Mesenchymal stem cell (in vitro differentiated cells and primary cell): ENCODE results near the gene OR2G3. TPM values are rescaled to one million over a fixed set of nuclear protein-coding genes. Genes with fewer than 3 reads are reported as not detected.

Source experiments
- DNase-seq: peaks from one replicate; pipeline ENCODE4 v3.0.0-alpha.2; 2013
- H2AFZ ChIP-seq: one replicate; pipeline ENCODE4 v1.6.1; 2013; ENCODE audit warnings: low read depth, mild to moderate bottlenecking, control low read depth, inconsistent platforms, low read length, moderate library complexity
- H2AK5ac ChIP-seq: 2 replicates; pipeline ENCODE4 v1.6.1; 2013; ENCODE audit warnings: low read length, moderate library complexity, mild to moderate bottlenecking, inconsistent platforms; ENCODE audit not compliant: severe bottlenecking
- H2BK120ac ChIP-seq: one replicate; pipeline ENCODE4 v1.6.1; 2013; ENCODE audit warnings: low read depth, mild to moderate bottlenecking, inconsistent platforms, low read length, moderate library complexity
- H2BK12ac ChIP-seq, 2 experiments: one replicate each; pipeline ENCODE4 v1.6.1; 2013; ENCODE audit warnings: inconsistent platforms in 2 of 2, low read length in 2 of 2, mild to moderate bottlenecking in 2 of 2, moderate library complexity in 2 of 2, control low read depth in 1 of 2
- H2BK15ac ChIP-seq: one replicate; pipeline ENCODE4 v1.6.1; 2013; ENCODE audit warnings: mild to moderate bottlenecking, low read depth, inconsistent platforms; ENCODE audit not compliant: poor library complexity, severe bottlenecking
- H2BK5ac ChIP-seq: 2 replicates; pipeline ENCODE4 v1.6.1; 2013; ENCODE audit warnings: low read depth, mild to moderate bottlenecking, low read length, control low read depth, inconsistent platforms; ENCODE audit not compliant: poor library complexity, severe bottlenecking
- H3K14ac ChIP-seq, 2 experiments: one replicate each; pipeline ENCODE4 v1.6.1; 2013; ENCODE audit warnings: inconsistent platforms in 2 of 2, low read length in 2 of 2, control low read depth in 1 of 2, mild to moderate bottlenecking in 1 of 2, moderate library complexity in 1 of 2
- H3K18ac ChIP-seq, 2 experiments: one replicate each; pipeline ENCODE4 v1.6.1; 2013; ENCODE audit warnings: inconsistent platforms in 2 of 2, low read length in 2 of 2, control low read depth in 1 of 2, low read depth in 1 of 2, mild to moderate bottlenecking in 1 of 2
- H3K23ac ChIP-seq, 2 experiments: one replicate each; pipeline ENCODE4 v1.6.1; 2013; ENCODE audit warnings: inconsistent platforms in 2 of 2, low read length in 2 of 2, mild to moderate bottlenecking in 2 of 2, moderate library complexity in 2 of 2, control low read depth in 1 of 2
- H3K27ac ChIP-seq: 2 replicates; pipeline ENCODE4 v1.5.1; 2013; ENCODE audit warnings: mild to moderate bottlenecking, moderate library complexity, low read length, control low read depth, inconsistent platforms; ENCODE audit not compliant: poor library complexity, severe bottlenecking
- H3K27me3 ChIP-seq, 2 experiments: 2 replicates each; pipeline versions ENCODE4 v1.6.1 to v1.7.0; 2013; ENCODE audit warnings: low read length in 2 of 2, mild to moderate bottlenecking in 2 of 2, moderate library complexity in 2 of 2, control low read depth in 1 of 2, inconsistent platforms in 1 of 2; ENCODE audit not compliant: control insufficient read depth in 1 of 2, insufficient read depth in 1 of 2
- H3K36me3 ChIP-seq, 2 experiments: 2 replicates each; pipeline versions ENCODE4 v1.6.1 to v1.7.0; 2013; ENCODE audit warnings: low read length in 2 of 2, control low read depth in 1 of 2, inconsistent platforms in 1 of 2, low read depth in 1 of 2, mild to moderate bottlenecking in 1 of 2; ENCODE audit not compliant: insufficient read depth in 2 of 2, control insufficient read depth in 1 of 2
- H3K4ac ChIP-seq, 2 experiments: one replicate each; pipeline ENCODE4 v1.6.1; 2013; ENCODE audit warnings: inconsistent platforms in 2 of 2, low read length in 2 of 2, mild to moderate bottlenecking in 2 of 2, moderate library complexity in 2 of 2, control low read depth in 1 of 2, low read depth in 1 of 2
- H3K4me1 ChIP-seq: 2 replicates; pipeline ENCODE4 v1.6.1; 2013; ENCODE audit warnings: low read depth, low read length, control low read depth; ENCODE audit not compliant: control insufficient read depth, insufficient read depth
- H3K4me2 ChIP-seq: 2 replicates; pipeline ENCODE4 v1.6.1; 2013; ENCODE audit warnings: low read length, mild to moderate bottlenecking, inconsistent platforms; ENCODE audit not compliant: poor library complexity, severe bottlenecking
- H3K4me3 ChIP-seq, 2 experiments: 2 replicates each; pipeline versions ENCODE4 v1.5.1 to v1.7.0; 2013; ENCODE audit warnings: low read length in 2 of 2, mild to moderate bottlenecking in 2 of 2, control low read depth in 1 of 2, low read depth in 1 of 2; ENCODE audit not compliant: insufficient read depth in 1 of 2
- H3K79me1 ChIP-seq: replicated peaks from 2 replicates; pipeline ENCODE4 v1.6.1; 2013; ENCODE audit warnings: mild to moderate bottlenecking, control low read depth, low read length, inconsistent platforms; ENCODE audit not compliant: poor library complexity, severe bottlenecking
- H3K9ac ChIP-seq: 2 replicates; pipeline ENCODE4 v1.7.0; 2013; ENCODE audit warnings: mild to moderate bottlenecking, low read length, moderate library complexity
- H3K9me3 ChIP-seq: 2 replicates; pipeline ENCODE4 v1.7.0; 2013; ENCODE audit warnings: mild to moderate bottlenecking, low read length; ENCODE audit not compliant: control insufficient read depth
- H4K8ac ChIP-seq: one replicate; pipeline ENCODE4 v1.6.1; 2013; ENCODE audit warnings: inconsistent platforms, mild to moderate bottlenecking, low read length, moderate library complexity
- H4K91ac ChIP-seq: one replicate; pipeline ENCODE4 v1.6.1; 2013; ENCODE audit warnings: mild to moderate bottlenecking, low read length, inconsistent platforms
- WGBS: methylation state at CpG from one replicate; pipeline ENCODE4 v1.1.7; 2013; ENCODE audit warnings: mixed read lengths; 5-methylcytosine and 5-hydroxymethylcytosine counted together
- small RNA-seq: library from polyadenylated mRNA; stranded (forward); fragments of <200 nt; extraction: miRNeasy Mini kit (QIAGEN cat#:217004); gene quantifications from one replicate; pipeline ENCODE3, GENCODE V24; 2013; ENCODE audit warnings: low read depth

Gene OR2G3

GRCh38 chr1:247646867-247647266, 41.5 kb downstream of the OR2G3 start:
- no peak overlapping the region for H2BK120ac ChIP-seq
- no peak overlapping the region for H3K14ac ChIP-seq
- no peak overlapping the region for H3K27ac ChIP-seq
- no peak overlapping the region for H3K9ac ChIP-seq
- H2AK5ac ChIP-seq: no peak overlapping the region
- peaks cover 4% of the 10 kb centered on the region for H3K9me3 ChIP-seq
- H3K79me1 ChIP-seq: no peaks in the 10 kb centered on the region
- no peak overlapping the region for H3K4me2 ChIP-seq
- H4K91ac ChIP-seq: no peak overlapping the region
- no peak for DNase-seq
- no peak overlapping the region for H2BK15ac ChIP-seq
- no peak overlapping the region for H3K18ac ChIP-seq
- no peak overlapping the region for H3K23ac ChIP-seq
- no peak overlapping the region for H2AFZ ChIP-seq
- H4K8ac ChIP-seq: no peak overlapping the region
- no peak overlapping the region for H2BK5ac ChIP-seq
- no peak overlapping the region for H2BK12ac ChIP-seq
- no peak overlapping the region for H3K4me3 ChIP-seq
- H3K4ac ChIP-seq: no peak overlapping the region
- no peaks in the 10 kb centered on the region for H3K4me1 ChIP-seq
- WGBS: 60% methylated on average over 4 of the region's 4 CpGs
- H3K27me3 ChIP-seq: no peaks in the 10 kb centered on the region
- H3K36me3 ChIP-seq: no peaks in the 10 kb centered on the region

- Histone ChIP-seq H2BK120ac (no peak overlapping the region), H3K79me1 (no peaks in the 10 kb centered on the region), H3K36me3 (no peaks in the 10 kb centered on the region), H3K27ac (no peak overlapping the region), H4K8ac (no peak overlapping the region), H3K4me1 (no peaks in the 10 kb centered on the region), H3K4me2 (no peak overlapping the region), H2BK5ac (no peak overlapping the region), H2BK15ac (no peak overlapping the region), H2AK5ac (no peak overlapping the region), H3K9ac (no peak overlapping the region), H3K18ac (no peak overlapping the region), H3K9me3 (peaks cover 4% of the 10 kb centered on the region), H2BK12ac (no peak overlapping the region), H2AFZ (no peak overlapping the region), H4K91ac (no peak overlapping the region), H3K23ac (no peak overlapping the region), H3K4me3 (no peak overlapping the region), H3K4ac (no peak overlapping the region), H3K27me3 (no peaks in the 10 kb centered on the region), H3K14ac (no peak overlapping the region)
- DNase-seq: no peak
- 0% methylated on average over 2 of the region's 2 CpGs for WGBS
These were observed 42.5 kb downstream of the OR2G3 start for GRCh38 chr1:247647864-247648263.

GRCh38 chr1:247653040-247653439, 47.7 kb downstream of the OR2G3 start:
- no peak overlapping the region for H3K4me2 ChIP-seq
- no peak overlapping the region for H3K27ac ChIP-seq
- H3K9me3 ChIP-seq: no peaks in the 10 kb centered on the region
- H2BK120ac ChIP-seq: no peak overlapping the region
- H2BK15ac ChIP-seq: no peak overlapping the region
- no peak overlapping the region for H3K9ac ChIP-seq
- no peak overlapping the region for H2BK5ac ChIP-seq
- H3K79me1 ChIP-seq: no peaks in the 10 kb centered on the region
- no peak overlapping the region for H3K4me3 ChIP-seq
- no peak overlapping the region for H4K8ac ChIP-seq
- 36% methylated on average over 1 of the region's 1 CpG for WGBS
- no peak overlapping the region for H4K91ac ChIP-seq
- no peak overlapping the region for H2BK12ac ChIP-seq
- no peak overlapping the region for H3K4ac ChIP-seq
- H2AK5ac ChIP-seq: no peak overlapping the region
- no peak for DNase-seq
- H3K18ac ChIP-seq: no peak overlapping the region
- no peak overlapping the region for H3K14ac ChIP-seq
- H3K4me1 ChIP-seq: no peaks in the 10 kb centered on the region
- H3K36me3 ChIP-seq: no peaks in the 10 kb centered on the region
- no peaks in the 10 kb centered on the region for H3K27me3 ChIP-seq
- no peak overlapping the region for H3K23ac ChIP-seq
- H2AFZ ChIP-seq: no peak overlapping the region

Small RNA genes within 50 kb of the gene (small RNA-seq; reads per million reads assigned to genes)
- gene RF00026: not detected
